SKM-1 (cell line): ENCODE measurements around the gene KLRF2.

Experiments used
- DNase-seq: peaks from one replicate; lab custom pipeline; 2025; ENCODE audit not compliant: unreplicated experiment; lab: John Stamatoyannopoulos, UW

The KLRF2 gene

GRCh38 chr12:9933958-9934357 is 52.7 kb downstream of the KLRF2 start:
- no peak for DNase-seq

GRCh38 chr12:9935026-9935425 is 53.7 kb downstream of the KLRF2 start:
- no peak for DNase-seq

- no peak for DNase-seq
Measured at GRCh38 chr12:9936591-9936990, 55.3 kb downstream of the KLRF2 start.

GRCh38 chr12:9940375-9940774 is 59.1 kb downstream of the KLRF2 start:
- no peak for DNase-seq

DNA sequence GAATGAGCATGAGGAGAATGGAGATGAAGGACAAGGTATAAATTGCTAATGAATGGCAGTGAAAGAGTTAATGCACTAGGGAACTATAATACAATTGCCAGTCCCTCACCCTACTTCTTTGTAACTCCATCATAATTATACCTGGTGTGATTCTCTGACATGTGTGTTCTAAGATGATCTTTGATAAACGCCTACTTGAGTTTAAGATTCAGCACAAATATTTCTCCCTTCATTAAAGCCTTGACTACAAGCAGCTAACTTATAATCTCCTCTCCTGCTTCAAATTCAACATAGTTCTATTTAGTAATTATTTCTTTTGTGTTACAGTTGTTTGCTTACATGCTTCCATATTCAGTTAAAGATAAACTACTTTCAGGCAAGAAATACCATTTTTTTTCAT is 60.5 kb downstream of the KLRF2 start:
- no peak for DNase-seq

DNA sequence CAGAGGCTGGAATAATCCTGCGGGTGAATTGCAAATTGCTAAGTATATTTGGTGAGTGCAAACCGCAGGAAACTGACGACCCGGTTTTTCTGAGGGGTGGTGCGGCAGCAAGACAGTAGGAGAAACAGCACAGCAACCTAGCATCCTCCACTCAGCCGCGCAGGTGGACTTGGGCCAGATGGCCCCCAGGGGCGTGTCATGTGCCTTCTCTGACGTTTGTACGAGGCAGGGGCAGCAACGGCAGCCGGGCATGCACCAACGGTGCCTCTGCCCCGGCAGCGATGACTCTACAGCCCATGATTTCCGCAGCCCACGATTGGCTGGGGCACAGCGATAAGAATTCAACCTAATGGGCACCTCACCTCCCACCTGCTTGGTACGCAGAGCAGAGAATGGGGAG is 62.0 kb downstream of the KLRF2 start:
- no peak for DNase-seq

GRCh38 chr12:9944391-9944790 is 63.1 kb downstream of the KLRF2 start:
- no peak for DNase-seq
